M059J (cell line): ENCODE results near the gene FAM110D. TPM values are rescaled to one million over a fixed set of nuclear protein-coding genes. Genes with fewer than 3 reads are reported as not detected.

ENCODE experiments used
- DNase-seq: peaks from one replicate; pipeline ENCODE4 v3.0.0-alpha.2; 2012; ENCODE audit warnings: low read depth
- total RNA-seq: library from RNA; depleted of rRNA; stranded (reverse); fragments of >200 nt; shearing (Covaris generic); gene quantifications from 2 replicates; pipeline ENCODE4 v1.2.3, GENCODE V29; 2014

Gene FAM110D
- total RNA-seq, 1 experiment from 2014 or later = not detected

DNA sequence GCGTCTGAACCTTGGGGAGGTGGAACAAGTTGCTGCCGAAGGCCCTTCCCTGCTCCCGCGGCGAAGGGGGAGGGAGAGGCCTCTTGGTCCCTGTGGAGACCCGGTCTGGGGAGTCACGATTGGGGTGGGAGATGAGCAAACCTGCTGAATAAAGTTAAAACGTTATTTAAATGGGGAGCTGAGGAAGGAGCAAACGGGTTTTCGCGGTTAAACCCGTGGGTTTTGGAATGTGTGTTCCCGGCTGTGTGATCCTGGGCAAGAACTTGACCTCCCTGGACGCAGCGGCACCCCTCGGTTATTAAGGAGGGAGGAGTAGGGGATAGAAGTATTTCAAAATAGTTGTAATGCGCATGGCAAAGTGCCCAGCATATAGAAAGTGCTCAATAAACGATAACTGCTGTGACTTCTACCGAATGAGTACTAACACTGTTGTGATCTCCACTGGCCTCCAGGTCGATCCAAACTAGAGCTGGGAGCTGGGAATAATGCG, 3.4 kb downstream of the FAM110D start:
- no peak for DNase-seq

- no peak for DNase-seq
Measured at GRCh38 chr1:26163684-26164035, 4.8 kb downstream of the FAM110D start.

- DNase-seq = no peak
Measured at GRCh38 chr1:26164036-26164860, 5.4 kb downstream of the FAM110D start.

DNA sequence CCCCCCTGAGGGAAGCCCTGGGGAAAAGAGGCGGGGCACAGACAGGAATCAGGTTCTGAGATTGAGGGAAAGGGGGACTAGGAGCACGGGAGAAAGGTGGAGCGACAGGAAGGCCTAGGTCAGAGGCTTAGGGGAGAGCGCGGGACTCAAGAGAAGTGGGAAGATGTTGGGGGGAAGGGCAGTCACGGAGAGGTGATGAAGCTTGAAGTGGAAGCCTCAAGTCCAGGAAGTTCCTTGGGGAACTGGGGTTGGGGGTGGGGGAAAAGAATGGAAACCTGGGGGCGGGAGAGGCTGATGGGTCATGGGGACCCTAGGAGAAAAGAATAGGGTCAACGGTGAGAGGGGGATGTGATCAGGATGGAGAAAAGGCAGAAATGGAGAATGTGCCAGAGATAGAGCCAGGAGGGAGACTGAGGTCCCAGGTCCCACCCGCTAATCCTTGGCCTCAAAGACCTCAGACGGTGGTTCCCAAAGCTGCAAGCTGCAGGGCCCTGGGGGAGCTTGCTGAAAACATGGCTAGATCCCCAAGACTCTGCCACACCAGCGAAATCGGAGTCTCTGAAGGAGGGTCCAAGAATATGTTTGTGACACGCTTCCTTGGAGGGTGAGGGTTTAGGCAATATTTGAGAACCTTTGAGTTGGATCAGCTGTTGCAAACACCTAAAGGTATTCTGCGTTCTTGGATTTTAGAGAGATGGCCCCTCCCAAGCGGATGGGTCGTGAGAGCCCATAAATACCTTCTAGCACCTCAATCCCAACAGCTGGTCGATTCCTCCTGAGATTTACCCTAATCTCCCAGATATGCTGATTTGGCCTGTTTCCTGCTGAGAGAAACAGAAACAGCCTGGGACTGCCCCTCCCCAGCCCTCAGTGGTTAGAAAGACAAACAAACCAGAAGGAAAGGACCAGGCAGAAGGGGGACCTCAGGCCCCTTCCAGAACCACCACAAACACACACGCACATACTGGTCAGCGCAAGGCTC, 6.3 kb downstream of the FAM110D start:
- no peak for DNase-seq

DNA sequence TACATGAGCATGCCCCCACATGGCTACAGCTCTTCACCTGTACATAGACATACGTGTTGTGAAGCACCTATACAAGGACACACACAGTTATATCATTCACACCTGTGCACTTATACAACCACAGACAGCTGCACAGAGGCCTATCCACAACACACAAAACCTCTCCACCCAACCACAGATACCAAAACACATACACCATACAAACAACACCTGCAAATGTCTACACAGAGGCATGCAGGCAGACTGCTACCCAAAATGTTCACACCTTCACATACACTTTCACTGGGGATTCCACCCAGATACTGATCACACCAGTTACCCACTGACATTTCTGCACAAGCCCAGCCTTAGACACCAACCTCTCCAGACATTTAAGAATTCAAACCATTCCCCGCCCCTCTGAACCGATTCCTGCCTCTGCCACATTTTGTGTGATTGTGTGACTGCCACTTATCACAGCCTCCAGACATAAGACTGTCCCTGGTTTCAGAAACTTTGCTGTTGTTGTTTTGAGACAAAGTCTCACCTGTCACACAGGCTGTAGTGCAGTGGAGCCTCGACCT, 7.9 kb downstream of the FAM110D start:
- no peak for DNase-seq

GRCh38 chr1:26168410-26169197, 9.7 kb downstream of the FAM110D start, which contains the start of gene C1orf232:
Gene C1orf232, minus strand, starts transcription at chr1:26168963. Its CDS starts 464 bp downstream, at chr1:26168499.
- DNase-seq = peak; percentile 32

GRCh38 chr1:26169198-26169554, 10.3 kb downstream of the FAM110D start:
- DNase-seq = no peak

DNA sequence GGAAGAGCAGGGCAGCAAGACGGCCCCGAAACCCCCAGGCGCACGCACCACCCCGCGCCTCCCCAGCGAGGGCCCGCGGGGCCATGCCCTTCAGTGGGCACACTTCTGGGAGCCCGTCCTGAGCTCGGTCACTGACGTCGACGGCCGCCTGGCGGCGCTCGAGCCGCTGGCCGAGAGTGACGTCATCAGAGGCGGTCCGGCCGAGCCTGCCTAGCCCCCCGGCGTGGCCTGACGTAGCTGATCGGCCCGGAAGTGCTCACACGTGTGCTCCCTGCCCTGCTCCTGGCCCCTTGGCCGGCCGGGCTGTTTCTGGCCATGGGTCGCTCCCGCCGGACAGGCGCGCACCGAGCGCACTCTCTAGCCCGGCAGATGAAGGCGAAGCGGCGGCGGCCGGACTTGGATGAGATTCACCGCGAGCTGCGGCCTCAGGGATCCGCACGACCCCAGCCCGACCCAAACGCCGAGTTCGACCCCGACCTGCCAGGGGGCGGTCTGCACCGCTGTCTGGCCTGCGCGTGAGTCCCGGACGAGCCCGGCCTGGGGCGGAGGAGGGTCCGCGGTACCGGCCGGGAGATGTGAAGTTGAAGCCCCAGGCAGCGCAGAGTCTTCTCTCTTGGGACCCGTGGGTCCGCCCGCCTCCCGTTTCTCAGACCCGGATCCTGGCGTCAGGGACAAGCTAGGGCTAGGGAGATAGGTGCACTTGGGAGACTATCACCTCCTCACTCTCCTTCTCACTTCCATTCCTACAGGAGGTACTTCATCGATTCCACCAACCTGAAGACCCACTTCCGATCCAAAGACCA, 11.0 kb downstream of the FAM110D start, which contains the start of gene ZNF593:
ZNF593 (plus strand) TSS at position 240 of the 803 bp plus-strand sequence; CDS start at position 316, 76 bp downstream.
- peak; percentile 87 for DNase-seq

- no peak for DNase-seq
Measured at GRCh38 chr1:26170472-26170821, 11.6 kb downstream of the FAM110D start.

DNA sequence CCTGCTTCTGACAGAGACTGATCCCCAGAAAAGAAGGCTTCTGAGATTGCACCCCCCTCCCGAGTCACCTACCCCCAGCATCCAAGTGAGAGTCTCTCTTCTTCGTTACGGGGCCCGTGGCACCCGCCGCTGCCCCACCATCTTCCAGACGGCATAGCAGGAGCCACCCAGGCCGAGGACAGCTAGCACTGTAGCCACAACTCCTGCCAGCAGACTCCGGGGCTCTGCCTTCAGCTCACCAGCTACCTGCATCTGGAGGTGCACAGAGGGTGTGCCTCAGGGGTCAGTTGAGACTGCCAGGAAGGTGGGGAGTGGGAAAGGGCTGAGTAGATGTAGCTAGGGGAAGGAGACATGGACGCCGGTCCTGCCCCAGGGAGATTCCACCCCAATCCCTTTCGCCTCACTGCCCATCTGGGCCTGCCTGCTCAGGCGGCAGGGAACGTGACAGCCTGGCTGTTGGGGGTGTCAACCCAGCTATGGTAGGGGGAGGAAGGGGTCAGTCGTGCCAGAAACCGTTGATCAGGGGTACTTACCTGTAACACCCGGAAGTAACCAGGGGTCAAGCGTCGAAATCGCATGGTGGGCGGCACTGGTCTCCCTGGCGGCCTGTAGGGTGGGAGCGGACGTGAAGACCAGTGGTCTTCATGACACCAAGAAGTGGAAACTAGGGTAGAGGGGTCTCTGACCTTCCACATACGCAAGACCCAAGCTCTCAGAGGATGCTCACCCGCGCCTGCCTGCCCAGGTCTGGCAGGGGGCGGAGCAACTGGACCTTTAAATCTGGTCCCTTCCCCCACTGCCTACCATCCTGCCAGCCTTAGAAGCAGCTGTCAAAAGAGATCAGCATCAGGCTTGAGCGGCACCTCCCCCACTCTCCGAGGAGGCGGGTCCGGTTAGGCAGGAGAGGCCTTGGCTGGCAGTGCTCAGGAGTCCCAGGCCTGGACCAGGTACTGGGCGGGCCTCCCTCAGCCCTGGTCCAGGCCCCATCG, 12.5 kb downstream of the FAM110D start, which contains the start of gene ZNF593OS:
ZNF593OS (minus strand) TSS at position 749 of the 989 bp plus-strand sequence; CDS start at position 578, 171 bp downstream.
- DNase-seq = no peak

GRCh38 chr1:26175346-26175745, 16.5 kb downstream of the FAM110D start:
- DNase-seq = no peak

- DNase-seq = no peak
Measured at GRCh38 chr1:26177182-26177684, 18.4 kb downstream of the FAM110D start, which contains the start of gene CNKSR1. Gene CNKSR1, plus strand, starts transcription at chr1:26177491. Its CDS starts 57 bp downstream, at chr1:26177548.

GRCh38 chr1:26180010-26180506, 21.2 kb downstream of the FAM110D start:
- no peak for DNase-seq

DNA sequence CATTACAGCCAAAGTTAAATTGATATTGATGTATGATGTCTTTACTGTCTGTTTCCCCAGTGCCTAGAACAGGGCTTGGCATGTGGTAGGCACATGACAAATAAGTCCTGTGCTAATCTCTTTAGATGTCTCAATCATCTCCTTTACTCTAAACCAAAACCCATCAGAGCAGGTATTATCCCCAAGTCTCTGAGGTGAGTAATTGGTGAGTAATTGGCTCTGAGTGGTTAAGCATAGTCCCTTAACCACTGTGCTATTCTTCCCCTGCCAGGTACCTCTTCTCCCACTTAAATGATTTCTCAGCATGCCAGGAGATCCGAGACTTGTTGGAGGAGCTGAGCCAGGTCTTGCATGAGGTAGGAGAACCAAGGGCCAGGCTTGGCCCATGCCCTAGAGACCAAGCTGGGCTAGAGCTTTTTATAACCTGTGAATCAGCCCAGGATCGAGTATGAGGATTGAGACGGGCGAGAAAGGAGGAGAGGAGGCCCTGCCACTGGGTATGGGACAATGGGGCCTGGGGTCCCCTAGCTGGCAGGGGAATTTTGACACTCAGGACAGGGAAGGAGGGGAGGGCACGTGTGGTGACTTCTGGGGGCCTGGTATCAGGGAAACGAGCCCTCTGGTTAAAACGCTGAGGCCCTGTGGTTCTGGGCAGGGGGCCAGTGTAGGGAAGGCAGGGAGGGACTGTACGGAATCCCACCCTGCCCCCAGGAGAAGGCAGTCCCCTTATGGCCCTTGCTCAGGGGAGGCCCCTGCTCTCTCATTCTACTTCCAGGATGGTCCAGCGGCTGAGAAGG, 22.9 kb downstream of the FAM110D start:
- DNase-seq = peak; percentile 75

DNA sequence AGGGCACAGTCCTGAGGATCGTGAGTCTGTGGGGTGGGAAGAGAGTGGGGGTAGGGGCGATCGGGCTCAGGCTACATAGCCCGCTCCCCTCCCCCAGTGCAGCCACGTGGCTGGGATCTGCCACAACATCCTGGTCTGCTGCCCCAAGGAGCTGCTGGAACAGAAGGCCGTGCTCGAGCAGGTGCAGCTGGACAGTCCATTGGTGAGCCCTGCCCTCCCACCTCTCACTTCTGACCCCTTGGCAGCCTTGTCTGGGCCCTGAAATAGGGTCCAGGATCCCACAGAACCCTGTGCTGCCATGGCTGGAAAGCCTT, 23.5 kb downstream of the FAM110D start:
- no peak for DNase-seq

GRCh38 chr1:26184086-26184485, 25.2 kb downstream of the FAM110D start:
- DNase-seq = no peak

- no peak for DNase-seq
Measured at GRCh38 chr1:26184883-26185282, 26.0 kb downstream of the FAM110D start.

GRCh38 chr1:26187882-26188281, 29.0 kb downstream of the FAM110D start:
- no peak for DNase-seq
